ENCODE measurements around the gene CYP17A1.

DNA sequence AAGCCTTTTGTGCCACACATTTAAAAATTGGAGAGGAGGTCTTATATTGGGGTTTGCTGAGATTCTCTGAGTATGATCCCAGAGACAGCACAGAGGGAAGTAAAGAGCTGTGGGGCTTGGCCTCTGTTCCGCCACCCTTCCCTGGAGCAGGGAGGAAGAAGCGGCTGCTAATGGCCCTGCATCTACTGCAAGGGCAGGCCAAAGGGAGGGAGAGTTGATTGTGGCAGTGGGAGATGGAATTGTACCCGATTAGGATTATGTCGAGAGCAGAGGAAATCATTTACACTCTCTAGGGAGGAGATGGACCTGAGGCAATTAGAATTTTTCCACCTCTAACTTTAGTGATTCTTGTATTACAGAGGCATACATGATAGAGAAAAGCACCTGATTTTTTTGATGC is 28.8 kb downstream of the CYP17A1 start:
- TF ChIP-seq, protein P1, sequence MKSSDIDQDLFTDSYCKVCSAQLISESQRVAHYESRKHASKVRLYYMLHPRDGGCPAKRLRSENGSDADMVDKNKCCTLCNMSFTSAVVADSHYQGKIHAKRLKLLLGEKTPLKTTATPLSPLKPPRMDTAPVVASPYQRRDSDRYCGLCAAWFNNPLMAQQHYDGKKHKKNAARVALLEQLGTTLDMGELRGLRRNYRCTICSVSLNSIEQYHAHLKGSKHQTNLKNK (CRISPR knock-in tag; IDR thresholded peaks at IDR 0.05) = no peak
- no peak for TF ChIP-seq CREM (CRISPR knock-in tag; IDR thresholded peaks at IDR 0.05)
- TF ChIP-seq, protein P2, sequence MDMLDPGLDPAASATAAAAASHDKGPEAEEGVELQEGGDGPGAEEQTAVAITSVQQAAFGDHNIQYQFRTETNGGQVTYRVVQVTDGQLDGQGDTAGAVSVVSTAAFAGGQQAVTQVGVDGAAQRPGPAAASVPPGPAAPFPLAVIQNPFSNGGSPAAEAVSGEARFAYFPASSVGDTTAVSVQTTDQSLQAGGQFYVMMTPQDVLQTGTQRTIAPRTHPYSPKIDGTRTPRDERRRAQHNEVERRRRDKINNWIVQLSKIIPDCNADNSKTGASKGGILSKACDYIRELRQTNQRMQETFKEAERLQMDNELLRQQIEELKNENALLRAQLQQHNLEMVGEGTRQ (CRISPR knock-in tag; IDR thresholded peaks at IDR 0.05) = no peak
